GM19324 (cell line): ENCODE measurements around the gene C3orf22.

Experiments used
- ATAC-seq: cut with Tn5 transposase; IDR thresholded peaks from one replicate; pipeline ENCODE4 v1.9.1; 2021; ENCODE audit warnings: mild to moderate bottlenecking, moderate library complexity; ENCODE audit not compliant: unreplicated experiment, low FRiP score

C3orf22 gene

GRCh38 chr3:126516152-126516935 is 42.4 kb downstream of the C3orf22 start:
- ATAC-seq, result no peak

- ATAC-seq, result no peak
Observed at GRCh38 chr3:126515066-126515706, 43.5 kb downstream of the C3orf22 start.

- ATAC-seq, result no peak
Observed at GRCh38 chr3:126514161-126514560, 44.6 kb downstream of the C3orf22 start.

GRCh38 chr3:126512916-126513650 is 45.6 kb downstream of the C3orf22 start:
- ATAC-seq, result no peak

GRCh38 chr3:126512026-126512425 is 46.7 kb downstream of the C3orf22 start:
- ATAC-seq, result no peak

GRCh38 chr3:126511291-126511690 is 47.4 kb downstream of the C3orf22 start:
- ATAC-seq, result no peak

GRCh38 chr3:126510308-126510910 is 48.3 kb downstream of the C3orf22 start:
- no peak for ATAC-seq

GRCh38 chr3:126509597-126510307 is 49.0 kb downstream of the C3orf22 start:
- no peak for ATAC-seq

- no peak for ATAC-seq
Observed at GRCh38 chr3:126508564-126508964, 50.2 kb downstream of the C3orf22 start.

- ATAC-seq, result no peak
Observed at GRCh38 chr3:126507886-126508285, 50.8 kb downstream of the C3orf22 start.

GRCh38 chr3:126503701-126504100 is 55.0 kb downstream of the C3orf22 start:
- no peak for ATAC-seq

- no peak for ATAC-seq
Observed at GRCh38 chr3:126502656-126503055, 56.1 kb downstream of the C3orf22 start.

GRCh38 chr3:126501736-126502135 is 57.0 kb downstream of the C3orf22 start:
- ATAC-seq, result no peak

GRCh38 chr3:126501054-126501453 is 57.7 kb downstream of the C3orf22 start:
- no peak for ATAC-seq

- ATAC-seq, result no peak
Observed at GRCh38 chr3:126500016-126500415, 58.7 kb downstream of the C3orf22 start.
